ENCODE measurements around the gene ORMDL3.

ORMDL3 gene

DNA sequence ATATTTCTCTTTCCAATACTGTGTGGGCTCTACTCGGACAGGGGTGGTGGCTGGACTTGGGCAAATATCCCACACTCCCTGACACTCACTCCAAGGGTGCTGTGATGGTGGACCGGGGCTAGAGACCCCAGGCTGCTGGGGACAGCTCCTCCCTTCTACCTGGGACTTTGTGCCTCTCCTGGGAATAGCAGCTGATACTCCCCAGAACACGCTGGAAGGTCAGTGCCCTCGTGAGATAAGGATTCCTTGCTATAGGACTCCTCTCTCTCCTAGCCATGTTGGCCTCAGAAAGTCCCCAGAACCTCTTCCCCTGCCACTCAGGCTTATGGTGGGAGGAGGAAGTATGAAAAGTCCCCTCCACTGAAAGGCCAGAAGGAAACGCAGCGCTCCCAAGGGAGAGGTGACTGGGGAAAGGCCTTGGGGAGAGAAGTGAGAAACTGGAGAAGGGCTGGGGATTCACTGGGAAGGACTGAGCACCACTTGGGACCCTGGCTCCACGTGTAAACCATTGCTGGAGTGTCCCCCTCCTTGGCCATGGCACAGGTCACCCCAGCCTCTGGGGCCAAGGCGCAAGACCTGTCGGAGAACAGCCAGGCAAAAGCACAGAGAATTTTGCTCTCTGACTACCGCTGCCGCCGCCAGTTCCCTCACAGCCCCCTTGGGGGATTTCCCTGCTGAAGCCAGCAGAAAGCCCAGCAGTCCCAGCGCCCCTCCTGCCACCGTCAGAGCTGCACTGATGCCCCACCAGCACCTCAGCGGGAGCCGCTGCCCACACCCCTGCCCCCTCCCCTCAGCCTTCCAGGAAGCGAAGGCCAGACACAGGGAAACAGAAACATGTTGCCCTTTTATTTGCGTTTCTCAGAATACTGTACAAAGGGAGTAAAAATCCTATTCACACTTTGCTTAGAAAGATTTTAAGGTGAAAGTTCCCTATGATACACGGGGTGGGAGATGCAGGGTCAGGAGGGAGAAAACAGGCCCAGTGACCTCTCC lies 6.9 kb downstream of the ORMDL3 start:
- TF ChIP-seq CTCF (IDR thresholded peaks at IDR 0.05), result no peak

DNA sequence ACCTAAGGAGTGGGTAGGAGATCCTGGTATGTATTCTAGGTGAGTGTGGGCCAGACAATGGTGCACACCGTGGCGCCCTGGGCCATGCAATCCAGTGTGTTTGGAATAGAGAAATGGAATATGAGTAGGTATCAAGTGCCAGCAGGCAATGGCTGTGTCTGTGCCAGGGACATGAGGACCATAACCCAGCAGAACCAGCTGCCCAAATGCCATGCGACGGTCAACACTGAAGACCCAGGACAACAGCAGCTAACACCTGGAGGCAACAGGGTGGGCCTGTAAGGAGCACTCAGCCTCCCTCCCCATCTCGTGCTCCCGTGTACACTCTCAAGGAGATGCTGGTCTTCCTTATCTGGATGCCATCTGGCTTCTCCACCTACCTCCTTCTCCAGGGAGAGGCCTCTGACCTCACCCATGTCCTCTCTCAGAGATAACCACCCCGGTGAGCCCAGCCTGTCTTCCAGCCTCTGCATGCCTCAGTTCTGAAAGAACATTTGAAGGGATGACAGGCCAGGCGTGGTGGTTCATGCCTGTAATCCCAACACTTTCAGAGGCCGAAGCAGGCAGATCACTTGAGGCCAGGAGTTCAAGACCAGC lies 8.2 kb downstream of the ORMDL3 start:
- TF ChIP-seq CTCF (IDR thresholded peaks at IDR 0.05), result no peak

DNA sequence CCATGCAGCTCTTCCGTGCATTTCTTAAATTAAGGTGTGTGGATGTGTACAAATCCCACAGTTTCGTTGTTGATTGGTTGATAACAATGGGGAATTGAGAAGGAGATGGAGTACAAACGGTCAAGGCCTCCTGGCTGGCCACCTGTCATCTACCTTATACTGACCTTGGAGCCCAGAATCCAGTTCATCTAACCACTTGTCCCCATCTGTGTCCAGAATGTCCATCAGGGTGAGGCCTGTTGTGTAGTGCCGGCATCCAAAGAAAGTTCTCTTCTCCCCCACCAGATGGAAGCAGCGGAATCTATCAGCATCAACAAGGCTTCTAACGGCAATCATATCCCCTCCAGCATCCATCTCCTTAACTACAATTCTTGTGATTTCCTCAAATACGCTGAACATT lies 10.5 kb downstream of the ORMDL3 start:
- no peak for TF ChIP-seq CTCF (IDR thresholded peaks at IDR 0.05)

DNA sequence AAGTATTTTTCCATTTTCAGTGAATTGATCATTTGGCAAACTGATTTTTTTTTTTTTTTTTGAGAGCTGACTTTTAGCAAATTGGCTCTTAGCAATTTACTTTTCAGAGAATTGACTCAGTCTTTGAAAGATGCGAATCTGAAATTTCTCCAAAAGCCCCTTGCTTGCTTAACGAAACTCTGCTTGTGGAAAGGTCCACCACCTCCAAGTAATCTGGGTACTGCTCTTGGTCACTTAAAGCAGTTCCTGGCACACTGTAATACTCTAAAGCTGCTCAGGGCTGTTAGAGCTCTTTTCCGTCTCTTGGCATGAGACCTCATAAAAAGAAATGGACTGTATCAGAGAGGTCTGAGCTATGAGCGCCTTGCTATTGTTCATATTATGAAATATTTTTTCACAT lies 11.8 kb downstream of the ORMDL3 start:
- TF ChIP-seq CTCF (IDR thresholded peaks at IDR 0.05), result no peak

DNA sequence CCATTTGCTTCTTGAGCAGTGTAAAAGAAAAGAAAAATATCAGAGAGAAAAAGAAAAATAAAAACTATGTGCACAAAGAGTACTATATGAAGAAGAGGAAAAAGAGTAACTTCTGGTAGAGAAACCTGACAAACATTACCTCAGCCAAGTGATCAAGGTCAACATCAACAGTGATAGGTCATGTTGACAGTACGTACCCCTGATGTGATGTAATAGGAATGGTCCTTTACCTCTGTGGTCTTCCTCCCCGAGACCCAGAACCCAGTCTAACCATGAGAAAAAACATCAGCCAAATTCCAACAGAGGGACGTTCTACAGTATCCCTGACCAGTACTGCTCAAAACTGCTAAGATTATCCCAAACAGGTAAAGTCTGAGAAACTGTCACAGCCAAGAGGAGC lies 13.4 kb downstream of the ORMDL3 start:
- TF ChIP-seq CTCF (IDR thresholded peaks at IDR 0.05), result no peak

DNA sequence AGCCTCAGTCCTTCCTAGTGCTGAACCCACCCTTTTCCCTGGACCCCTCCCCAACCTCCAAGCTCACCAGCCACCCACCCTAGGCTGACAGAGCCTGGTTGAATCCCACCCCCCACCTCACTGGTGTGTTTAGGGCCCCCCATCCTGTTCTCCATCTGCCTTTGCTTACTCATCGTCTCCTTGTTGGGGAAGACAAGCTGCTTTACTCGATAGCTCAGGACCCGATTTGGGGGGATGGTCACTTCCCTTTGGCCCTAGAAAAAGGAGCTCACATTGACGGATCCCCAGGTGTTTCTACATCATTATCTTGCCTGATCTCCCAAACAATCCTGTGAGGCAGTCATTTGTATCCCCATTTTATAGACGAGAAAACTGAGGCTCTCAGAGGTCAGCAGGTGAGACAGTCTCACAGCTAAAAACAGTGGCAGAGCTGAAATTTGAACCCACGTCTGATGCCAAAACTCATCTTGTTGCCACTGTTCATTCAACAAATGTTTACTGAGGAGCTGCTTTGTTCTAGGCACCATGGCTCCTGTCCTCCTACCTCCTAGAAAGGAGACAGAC lies 18.5 kb downstream of the ORMDL3 start:
- no peak for TF ChIP-seq CTCF (IDR thresholded peaks at IDR 0.05)

GRCh38 chr17:39904990-39905288 lies 22.5 kb downstream of the ORMDL3 start:
- no peak for TF ChIP-seq CTCF (IDR thresholded peaks at IDR 0.05)

Measured in LNCAP (cell line).